Pancreas (tissue), 10 donors: ENCODE results near the gene VPS35L. TPM values are rescaled to one million over a fixed set of nuclear protein-coding genes. Genes with fewer than 3 reads are reported as not detected.
"Not testable (repeated sequence)": the region's sequence is repeated elsewhere in the genome, so short reads cannot be mapped to it uniquely, and the experiment has no call there.

ENCODE experiments used
- ATAC-seq, 4 donors: fragments of 200-7000 bp; cut with Tn5 transposase; one replicate each; pipeline versions ENCODE4 v1.8.0 to v1.9.1; 2020; ENCODE audit warnings: mild to moderate bottlenecking in 4 of 4, moderate library complexity in 4 of 4
- DNase-seq, 6 donors: peaks; one replicate each; pipeline ENCODE4 v3.0.0-alpha.2; 2020
- FAIRE-seq: peaks from 2 replicates; lab custom pipeline; 2012; peaks lifted over from hg19 to GRCh38; lab: Jason Lieb, UNC
- H3K27ac ChIP-seq, 4 donors: fragments of 200-600 bp; sonication (generic); 1 replicate in 3 of 4; 2 replicates in 1 of 4; pipeline versions ENCODE4 v1.5.0 to v1.8.0; 2020
- H3K27me3 ChIP-seq, 4 donors: fragments of 200-600 bp; one replicate each; pipeline ENCODE4 v1.8.0; 2021
- H3K36me3 ChIP-seq, 3 donors: fragments of 200-600 bp; sonication (generic) in 1 of 3; one replicate each; pipeline versions ENCODE4 v1.5.0 to v1.8.0; 2020 to 2021
- H3K4me1 ChIP-seq, 3 donors: fragments of 200-600 bp; one replicate each; pipeline ENCODE4 v1.8.0; 2021
- H3K4me3 ChIP-seq, 4 donors: fragments of 200-600 bp; sonication (generic) in 2 of 4; one replicate each; pipeline versions ENCODE4 v1.5.0 to v1.8.0; 2020 to 2021
- H3K9me3 ChIP-seq, 4 donors: fragments of 200-600 bp; one replicate each; pipeline ENCODE4 v1.8.0; 2021
- WGBS, 2 donors: extraction: QIAGEN DNeasy Blood & Tissue Kit; methylation state at CpG; one replicate each; pipeline ENCODE4 v1.1.7; 2013; 5-methylcytosine and 5-hydroxymethylcytosine counted together
- intact Hi-C, 3 donors: fragments of 100-400 bp; cut with DNase I; formaldehyde crosslinking; loops; one replicate each; pipeline versions ENCODE4 v1.11.1 to v1.14.2; 2022
- polyA plus RNA-seq, 2 donors: library from polyadenylated mRNA; stranded (reverse); fragments of 200-250 nt; gene quantifications; one replicate each; pipeline ENCODE4 v1.2.3, GENCODE V29; 2013
- total RNA-seq, 6 donors: library from RNA; stranded (reverse); fragmentation: NEBNext Ultra II Directional in 4 of 6; extraction: Animal tissue kit (Norgen Biotek cat#: 25700) in 4 of 6; gene quantifications; one replicate each; pipeline versions ENCODE4 v1.2.1 to v1.2.4, GENCODE V29; 2021 to 2023
- TF ChIP-seq, protein P1 (sequence below), 4 donors: fragments of 200-600 bp; sonication (generic) in 3 of 4; IDR thresholded peaks; one replicate each; pipeline versions ENCODE4 v1.5.0 to v1.8.0; 2021; ENCODE audit warnings: antibody characterized with exemption in 4 of 4
- donor health status: healthy with polysubstance abuse.
- donor health status: DM: no; HTN: no; CAD: no; lungs with moderate emphysema.
- donor health status: DM: no; HTN: no; CAD: no.
- donor health status: control.
- donor health status: control.
- donor health status: Bipolar disorder and iron deficiency.
- donor health status: DM: yes; HTN: yes; CAD: no.
- donor health status: DM: no; HTN: no; CAD: no.
- donor health status: DM: no; HTN: no; CAD: no.
- donor health status: DM: yes; HTN: yes; CAD: no.

Gene VPS35L
- total and polyA plus RNA-seq, 8 donors, result 15.2 to 35.3 (median 22.3) TPM

GRCh38 chr16:19540241-19540970, 15.1 kb upstream of the VPS35L start:
- ATAC-seq (no peak), DNase-seq (no peak), FAIRE-seq (no peak)
- WGBS, 2 donors, result 96 to 98% methylated on average over 6 of the region's 6 CpGs
- Histone ChIP-seq H3K36me3 (peaks cover 0 to 11% (median 5%) of the 10 kb centered on the region in 3 donors), H3K9me3 (no peaks in the 10 kb centered on the region), H3K27ac (no peak overlapping the region), H3K4me3 (no peak overlapping the region), H3K27me3 (no peaks in the 10 kb centered on the region), H3K4me1 (peaks cover 0 to 11% (median 9%) of the 10 kb centered on the region in 3 donors)
- intact Hi-C loops, result no loop called here
- TF ChIP-seq, protein P1, sequence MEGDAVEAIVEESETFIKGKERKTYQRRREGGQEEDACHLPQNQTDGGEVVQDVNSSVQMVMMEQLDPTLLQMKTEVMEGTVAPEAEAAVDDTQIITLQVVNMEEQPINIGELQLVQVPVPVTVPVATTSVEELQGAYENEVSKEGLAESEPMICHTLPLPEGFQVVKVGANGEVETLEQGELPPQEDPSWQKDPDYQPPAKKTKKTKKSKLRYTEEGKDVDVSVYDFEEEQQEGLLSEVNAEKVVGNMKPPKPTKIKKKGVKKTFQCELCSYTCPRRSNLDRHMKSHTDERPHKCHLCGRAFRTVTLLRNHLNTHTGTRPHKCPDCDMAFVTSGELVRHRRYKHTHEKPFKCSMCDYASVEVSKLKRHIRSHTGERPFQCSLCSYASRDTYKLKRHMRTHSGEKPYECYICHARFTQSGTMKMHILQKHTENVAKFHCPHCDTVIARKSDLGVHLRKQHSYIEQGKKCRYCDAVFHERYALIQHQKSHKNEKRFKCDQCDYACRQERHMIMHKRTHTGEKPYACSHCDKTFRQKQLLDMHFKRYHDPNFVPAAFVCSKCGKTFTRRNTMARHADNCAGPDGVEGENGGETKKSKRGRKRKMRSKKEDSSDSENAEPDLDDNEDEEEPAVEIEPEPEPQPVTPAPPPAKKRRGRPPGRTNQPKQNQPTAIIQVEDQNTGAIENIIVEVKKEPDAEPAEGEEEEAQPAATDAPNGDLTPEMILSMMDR (IDR thresholded peaks at IDR 0.05), result no peak

DNA sequence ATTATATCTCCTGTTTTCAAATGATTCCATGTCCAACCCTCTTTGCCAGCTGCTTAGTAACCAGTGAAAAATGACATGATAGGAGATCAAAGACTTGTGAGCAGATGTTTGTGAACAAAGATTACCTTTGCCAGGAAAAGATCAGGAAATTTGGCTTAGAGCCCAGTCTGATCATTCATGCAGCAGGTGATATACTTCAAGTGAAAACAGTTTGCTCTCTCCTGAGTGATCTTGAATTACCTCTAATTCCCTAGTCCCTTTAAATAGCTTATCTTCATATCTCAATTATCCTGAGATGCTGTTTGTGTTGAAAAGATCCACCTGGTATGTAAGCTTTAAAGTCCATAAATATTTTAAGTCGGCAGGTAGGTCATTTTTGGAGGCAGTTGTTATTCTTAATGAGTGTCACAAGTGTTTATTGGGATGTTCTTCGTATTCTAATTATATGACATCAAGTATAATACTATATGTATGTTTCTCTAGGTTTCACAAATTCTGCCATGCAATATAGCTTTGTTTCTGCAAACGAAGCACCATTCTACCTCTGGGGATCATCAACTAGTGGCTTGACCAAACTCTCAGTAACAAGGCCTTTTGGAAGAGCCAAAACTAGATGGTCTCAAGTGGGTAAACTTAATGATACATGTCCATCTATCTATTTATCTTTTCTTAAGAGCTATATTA, 13.2 kb upstream of the VPS35L start:
- H3K9me3 ChIP-seq, result no peaks in the 10 kb centered on the region
- H3K4me3 ChIP-seq, result no peak overlapping the region
- FAIRE-seq (peak; percentile 32), DNase-seq (peak in 1 of 6 donors; percentile 35), ATAC-seq (peak; percentile 35 to 87 (median 80))
- H3K4me1 ChIP-seq, result peaks cover 0 to 11% (median 9%) of the 10 kb centered on the region in 3 donors
- no peaks in the 10 kb centered on the region for H3K27me3 ChIP-seq
- intact Hi-C loops, result no loop called here
- 68 to 73% methylated on average over 3 of the region's 3 CpGs for WGBS, 2 donors
- H3K36me3 ChIP-seq, result peaks cover 0 to 24% (median 0%) of the 10 kb centered on the region in 3 donors
- H3K27ac ChIP-seq, result no peak overlapping the region
- TF ChIP-seq, protein P1 (IDR thresholded peaks at IDR 0.05), result no peak

DNA sequence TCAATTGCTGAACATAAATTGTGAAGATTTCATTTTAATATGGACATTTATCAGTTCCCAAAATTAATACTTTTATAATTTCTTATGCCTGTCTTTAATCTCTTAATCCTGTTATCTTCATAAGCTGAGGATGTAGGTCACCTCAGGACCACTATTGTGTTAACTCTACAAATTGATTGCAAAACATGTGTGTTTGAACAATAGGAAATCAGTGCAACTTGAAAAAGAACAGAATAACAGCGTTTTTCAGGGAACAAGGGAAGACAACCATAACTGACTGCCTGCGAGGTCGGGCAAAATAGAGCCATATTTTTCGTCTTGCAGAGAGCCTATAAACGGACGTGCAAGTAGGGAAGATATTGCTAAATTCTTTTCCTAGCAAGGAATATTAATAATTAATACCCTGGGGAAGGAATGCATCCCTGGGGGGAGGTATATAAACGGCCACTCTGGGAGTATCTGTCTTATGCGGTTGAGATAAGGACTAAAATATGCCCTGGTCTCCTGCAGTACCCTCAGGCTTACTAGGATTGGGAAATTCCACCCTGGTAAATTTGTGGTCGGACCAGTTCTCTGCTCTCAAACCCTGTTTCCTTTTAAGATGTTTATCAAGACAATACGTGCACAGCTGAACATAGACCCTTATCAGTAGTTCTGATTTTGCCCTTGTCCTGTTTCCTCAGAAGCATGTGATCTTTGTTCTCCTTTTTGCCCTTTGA, 12.1 kb upstream of the VPS35L start:
- Histone ChIP-seq H3K36me3 (peaks cover 0 to 24% (median 0%) of the 10 kb centered on the region in 3 donors), H3K4me1 (peaks cover 0 to 11% (median 9%) of the 10 kb centered on the region in 3 donors)
- 83 to 85% methylated on average over 10 of the region's 10 CpGs for WGBS, 2 donors
- H3K9me3 ChIP-seq, H3K4me3 ChIP-seq, intact Hi-C loops, H3K27ac ChIP-seq, DNase-seq, ATAC-seq, FAIRE-seq, H3K27me3 ChIP-seq: not testable (repeated sequence)

- H3K4me3 ChIP-seq, result no peak overlapping the region
- no peak for DNase-seq
- TF ChIP-seq, protein P1 (IDR thresholded peaks at IDR 0.05), result no peak
- H3K36me3 ChIP-seq, result peaks cover 0 to 19% (median 0%) of the 10 kb centered on the region in 3 donors
- H3K9me3 ChIP-seq, result no peaks in the 10 kb centered on the region
- intact Hi-C loops, result no loop called here
- no peak overlapping the region for H3K27ac ChIP-seq
- ATAC-seq, result no peak
- no peak for FAIRE-seq
- H3K4me1 ChIP-seq, result no peaks in the 10 kb centered on the region
- 96 to 99% methylated on average over 3 of the region's 3 CpGs for WGBS, 2 donors
- no peaks in the 10 kb centered on the region for H3K27me3 ChIP-seq
These were observed 7.4 kb upstream of the VPS35L start for GRCh38 chr16:19548144-19548543.

DNA sequence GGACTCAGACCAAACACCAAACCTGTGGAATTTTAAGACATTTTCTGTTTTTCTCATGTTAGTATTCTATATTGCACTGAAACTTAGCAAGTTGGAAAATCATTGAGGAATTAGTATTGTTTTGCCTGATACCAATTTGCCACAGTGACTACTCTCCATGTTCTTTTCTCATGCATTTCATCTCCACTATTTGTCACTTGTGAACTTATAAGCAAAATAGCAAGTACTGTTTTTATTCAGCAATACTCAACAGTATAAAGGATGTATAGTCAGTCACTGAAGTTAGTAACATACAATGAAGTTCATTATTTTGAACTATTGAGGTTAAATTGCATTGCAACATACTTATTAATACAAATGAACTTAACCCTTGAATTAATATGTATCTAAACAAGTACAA, 5.8 kb upstream of the VPS35L start:
- H3K27ac ChIP-seq, result no peak overlapping the region
- FAIRE-seq, result no peak
- peaks cover 0 to 2% (median 0%) of the 10 kb centered on the region in 3 donors for H3K4me1 ChIP-seq
- no peak for ATAC-seq
- H3K27me3 ChIP-seq, result no peaks in the 10 kb centered on the region
- H3K9me3 ChIP-seq, result no peaks in the 10 kb centered on the region
- H3K4me3 ChIP-seq, result no peak overlapping the region
- TF ChIP-seq, protein P1 (IDR thresholded peaks at IDR 0.05), result no peak
- no peak for DNase-seq
- intact Hi-C loops, result no loop called here
- H3K36me3 ChIP-seq, result peaks cover 0 to 19% (median 0%) of the 10 kb centered on the region in 3 donors
